ENCODE results near the gene PAM16. TPM values are rescaled to one million over a fixed set of nuclear protein-coding genes. Genes with fewer than 3 reads are reported as not detected.

The PAM16 gene
- total and polyA plus RNA-seq, 5 donors: 57.6 to 131 (median 59.8) TPM

GRCh38 chr16:4323071-4323844 lies 27.9 kb downstream of the PAM16 start:
- 47% methylated on average over 21 of the region's 21 CpGs for WGBS
- H3K4me1 ChIP-seq (ENCODE audit: control insufficient read depth, insufficient read depth, low read length): peaks cover 28% of the 10 kb centered on the region
- no peaks in the 10 kb centered on the region for H3K9me3 ChIP-seq (ENCODE audit: control insufficient read depth, low read length)
- intact Hi-C loops (cut with DNase I): loop anchor here in 2 of 4 donors (10.0 kb wide), 2 partner anchors 118 to 128 kb away; no protein-coding TSS in a partner anchor
- DNase-seq (peak in 2 of 3 donors; percentile 71 to 79), ATAC-seq (peak in 1 of 2 donors; percentile 4)
- no peaks in the 10 kb centered on the region for H3K27me3 ChIP-seq (ENCODE audit: control insufficient read depth, insufficient read depth)
- H3K27ac ChIP-seq (ENCODE audit: low read length): peak overlapping the region; percentile 44
- no peak overlapping the region for H3K4me3 ChIP-seq (ENCODE audit: low read length)

GRCh38 chr16:4322121-4323052 lies 28.7 kb downstream of the PAM16 start:
- WGBS: 83% methylated on average over 30 of the region's 30 CpGs
- Histone ChIP-seq H3K27ac (ENCODE audit: low read length) (peak overlapping the region; percentile 13), H3K4me3 (ENCODE audit: low read length) (no peak overlapping the region), H3K27me3 (ENCODE audit: control insufficient read depth, insufficient read depth) (no peaks in the 10 kb centered on the region), H3K9me3 (ENCODE audit: control insufficient read depth, low read length) (no peaks in the 10 kb centered on the region), H3K4me1 (ENCODE audit: control insufficient read depth, insufficient read depth, low read length) (peaks cover 32% of the 10 kb centered on the region)
- DNase-seq (peak in 2 of 3 donors; percentile 48 to 67), ATAC-seq (no peak)
- intact Hi-C loops (cut with DNase I): loop anchor here in 2 of 4 donors (10.0 kb wide), 2 partner anchors 118 to 128 kb away; no protein-coding TSS in a partner anchor

- 81% methylated on average over 19 of the region's 19 CpGs for WGBS
- no peak overlapping the region for H3K27ac ChIP-seq (ENCODE audit: low read length)
- DNase-seq: peak in 2 of 3 donors; percentile 59 to 64
Observed at GRCh38 chr16:4321286-4322120, 29.6 kb downstream of the PAM16 start.

GRCh38 chr16:4320571-4321137 lies 30.5 kb downstream of the PAM16 start:
- Histone ChIP-seq H3K4me3 (ENCODE audit: low read length) (no peak overlapping the region), H3K27me3 (ENCODE audit: control insufficient read depth, insufficient read depth) (no peaks in the 10 kb centered on the region), H3K9me3 (ENCODE audit: control insufficient read depth, low read length) (no peaks in the 10 kb centered on the region), H3K4me1 (ENCODE audit: control insufficient read depth, insufficient read depth, low read length) (peaks cover 28% of the 10 kb centered on the region), H3K27ac (ENCODE audit: low read length) (peak overlapping the region; percentile 9)
- intact Hi-C loops (cut with DNase I): loop anchor here in 2 of 4 donors (10.0 kb wide), 2 partner anchors 116 to 126 kb away; no protein-coding TSS in a partner anchor
- 42% methylated on average over 16 of the region's 16 CpGs for WGBS
- peak in 2 of 3 donors; percentile 60 to 68 for DNase-seq
- no peak for ATAC-seq

More at GRCh38 chr16:4321286-4322120, 29.6 kb downstream of the PAM16 start:
- ATAC-seq: no peak
- Histone ChIP-seq H3K9me3 (ENCODE audit: control insufficient read depth, low read length) (no peaks in the 10 kb centered on the region), H3K4me3 (ENCODE audit: low read length) (no peak overlapping the region), H3K27me3 (ENCODE audit: control insufficient read depth, insufficient read depth) (no peaks in the 10 kb centered on the region), H3K4me1 (ENCODE audit: control insufficient read depth, insufficient read depth, low read length) (peaks cover 31% of the 10 kb centered on the region)
- intact Hi-C loops (cut with DNase I): loop anchor here in 2 of 4 donors (10.0 kb wide), 2 partner anchors 117 to 127 kb away; no protein-coding TSS in a partner anchor

- Histone ChIP-seq H3K27me3 (ENCODE audit: control insufficient read depth, insufficient read depth) (no peaks in the 10 kb centered on the region), H3K9me3 (ENCODE audit: control insufficient read depth, low read length) (no peaks in the 10 kb centered on the region), H3K4me3 (ENCODE audit: low read length) (no peak overlapping the region), H3K27ac (ENCODE audit: low read length) (peak overlapping the region; percentile 9), H3K4me1 (ENCODE audit: control insufficient read depth, insufficient read depth, low read length) (peaks cover 28% of the 10 kb centered on the region)
- ATAC-seq: peak in 1 of 2 donors; percentile 3
- 38% methylated on average over 37 of the region's 37 CpGs for WGBS
- peak; percentile 78 to 91 (median 85) for DNase-seq
- intact Hi-C loops (cut with DNase I): loop anchor here in 2 of 4 donors (10.0 kb wide), 2 partner anchors 115 to 125 kb away; no protein-coding TSS in a partner anchor
Observed at GRCh38 chr16:4319454-4320421, 31.4 kb downstream of the PAM16 start.

- Histone ChIP-seq H3K27me3 (ENCODE audit: control insufficient read depth, insufficient read depth) (no peaks in the 10 kb centered on the region), H3K9me3 (ENCODE audit: control insufficient read depth, low read length) (no peaks in the 10 kb centered on the region), H3K4me1 (ENCODE audit: control insufficient read depth, insufficient read depth, low read length) (peaks cover 25% of the 10 kb centered on the region), H3K27ac (ENCODE audit: low read length) (peak overlapping the region; percentile 2), H3K4me3 (ENCODE audit: low read length) (no peak overlapping the region)
- no peak for ATAC-seq
- 69% methylated on average over 5 of the region's 5 CpGs for WGBS
- DNase-seq: peak in 1 of 3 donors; percentile 28
- intact Hi-C loops (cut with DNase I): no loop called here
Observed at GRCh38 chr16:4318967-4319366, 32.2 kb downstream of the PAM16 start.

GRCh38 chr16:4318451-4318910 lies 32.6 kb downstream of the PAM16 start:
- no peak for ATAC-seq
- Histone ChIP-seq H3K27me3 (ENCODE audit: control insufficient read depth, insufficient read depth) (no peaks in the 10 kb centered on the region), H3K4me3 (ENCODE audit: low read length) (no peak overlapping the region), H3K9me3 (ENCODE audit: control insufficient read depth, low read length) (no peaks in the 10 kb centered on the region), H3K4me1 (ENCODE audit: control insufficient read depth, insufficient read depth, low read length) (peaks cover 22% of the 10 kb centered on the region), H3K27ac (ENCODE audit: low read length) (peak overlapping the region; percentile 2)
- peak in 2 of 3 donors; percentile 80 to 81 for DNase-seq
- 33% methylated on average over 13 of the region's 13 CpGs for WGBS
- intact Hi-C loops (cut with DNase I): no loop called here

- H3K4me1 ChIP-seq (ENCODE audit: control insufficient read depth, insufficient read depth, low read length): peaks cover 20% of the 10 kb centered on the region
- 25% methylated on average over 12 of the region's 12 CpGs for WGBS
- DNase-seq: peak; percentile 63 to 86 (median 84)
Observed at GRCh38 chr16:4317532-4318450, 33.3 kb downstream of the PAM16 start.

More at GRCh38 chr16:4317532-4318450, 33.3 kb downstream of the PAM16 start:
- Histone ChIP-seq H3K27me3 (ENCODE audit: control insufficient read depth, insufficient read depth) (no peaks in the 10 kb centered on the region), H3K27ac (ENCODE audit: low read length) (peak overlapping the region; percentile 86), H3K4me3 (ENCODE audit: low read length) (peak overlapping the region; percentile 89), H3K9me3 (ENCODE audit: control insufficient read depth, low read length) (no peaks in the 10 kb centered on the region)
- intact Hi-C loops (cut with DNase I): no loop called here
- ATAC-seq: peak; percentile 1 to 6
